Calu3 (cell line): ENCODE data around the gene LAMA2. TPM values are rescaled to one million over a fixed set of nuclear protein-coding genes. Genes with fewer than 3 reads are reported as not detected.

Experiments
- BruUV-seq: library from RNA; stranded (reverse); fragments of 400-500 nt; replicated peaks from 2 replicates; lab custom pipeline; 2021; lab: Mats Ljungman, UMichigan
- CTCF ChIA-PET: fragments of 300-600 bp; sonication (Branson Sonifier 250); formaldehyde crosslinking; loops from one replicate; lab custom pipeline; 2022; ENCODE audit warnings: antibody characterized with exemption; lab: Charles Lee
- DNase-seq: peaks from one replicate; pipeline ENCODE4 v3.0.0; 2022
- H3K27ac Mint-ChIP-seq: one replicate; pipeline ENCODE4 v1.8.0; 2022; ENCODE audit warnings: mixed read lengths; ENCODE audit not compliant: unreplicated experiment
- H3K27me3 Mint-ChIP-seq: one replicate; pipeline ENCODE4 v1.8.0; 2022; ENCODE audit warnings: mixed read lengths; ENCODE audit not compliant: unreplicated experiment
- H3K36me3 Mint-ChIP-seq: one replicate; pipeline ENCODE4 v1.8.0; 2022; ENCODE audit warnings: mild to moderate bottlenecking, moderate library complexity, mixed read lengths; ENCODE audit not compliant: insufficient read depth, unreplicated experiment
- H3K4me1 Mint-ChIP-seq: one replicate; pipeline ENCODE4 v1.8.0; 2022; ENCODE audit warnings: mild to moderate bottlenecking, low read depth, mixed read lengths; ENCODE audit not compliant: unreplicated experiment
- H3K4me3 Mint-ChIP-seq: one replicate; pipeline ENCODE4 v1.8.0; 2022; ENCODE audit warnings: mild to moderate bottlenecking, low read depth, moderate library complexity, mixed read lengths; ENCODE audit not compliant: unreplicated experiment
- H3K9me3 Mint-ChIP-seq: one replicate; pipeline ENCODE4 v1.8.0; 2022; ENCODE audit warnings: low read depth, mixed read lengths; ENCODE audit not compliant: unreplicated experiment
- intact Hi-C: fragments of 100-400 bp; cut with micrococcal nuclease; formaldehyde crosslinking; loops from one replicate; pipeline ENCODE4 v1.10.0; 2022; ENCODE audit not compliant: unreplicated experiment
- total RNA-seq: library from RNA; stranded (reverse); gene quantifications from 2 replicates; pipeline ENCODE4 v1.2.3, GENCODE V29; 2022
- TF ChIP-seq, protein P1 (sequence below): fragments of 200-600 bp; IDR thresholded peaks from one replicate; pipeline ENCODE4 v1.8.0; 2022; ENCODE audit warnings: antibody characterized with exemption; ENCODE audit not compliant: unreplicated experiment

The LAMA2 gene
- total RNA-seq, 1 experiment from 2014 or later: 0.80 TPM

DNA sequence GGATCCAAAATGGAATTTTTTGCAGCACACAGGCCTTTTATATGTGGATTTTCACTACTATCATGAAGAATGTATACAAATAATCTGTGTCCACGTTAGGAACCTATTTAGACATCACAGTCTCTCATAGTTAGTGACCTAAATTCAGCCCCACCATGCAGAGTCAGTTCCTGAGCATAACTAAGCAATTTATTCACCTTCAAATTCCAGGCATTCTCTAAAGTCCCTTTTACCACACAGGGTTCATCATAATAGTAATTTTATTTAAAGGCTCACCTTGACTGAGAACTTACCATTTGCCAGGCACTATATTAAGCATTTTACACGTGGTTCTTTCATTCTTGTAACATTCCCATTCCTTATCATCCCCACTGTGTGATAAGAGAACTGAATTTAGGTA lies 473.2 kb downstream of the LAMA2 start:
- intact Hi-C loops: no loop called here
- Mint-ChIP-seq H3K4me3 (no peak overlapping the region), H3K27ac (no peak overlapping the region), H3K4me1 (peaks cover 9% of the 10 kb centered on the region), H3K36me3 (no peaks in the 10 kb centered on the region), H3K27me3 (no peaks in the 10 kb centered on the region), H3K9me3 (no peaks in the 10 kb centered on the region)
- no peak for DNase-seq
- CTCF ChIA-PET: no interaction called here
- TF ChIP-seq, protein P1, sequence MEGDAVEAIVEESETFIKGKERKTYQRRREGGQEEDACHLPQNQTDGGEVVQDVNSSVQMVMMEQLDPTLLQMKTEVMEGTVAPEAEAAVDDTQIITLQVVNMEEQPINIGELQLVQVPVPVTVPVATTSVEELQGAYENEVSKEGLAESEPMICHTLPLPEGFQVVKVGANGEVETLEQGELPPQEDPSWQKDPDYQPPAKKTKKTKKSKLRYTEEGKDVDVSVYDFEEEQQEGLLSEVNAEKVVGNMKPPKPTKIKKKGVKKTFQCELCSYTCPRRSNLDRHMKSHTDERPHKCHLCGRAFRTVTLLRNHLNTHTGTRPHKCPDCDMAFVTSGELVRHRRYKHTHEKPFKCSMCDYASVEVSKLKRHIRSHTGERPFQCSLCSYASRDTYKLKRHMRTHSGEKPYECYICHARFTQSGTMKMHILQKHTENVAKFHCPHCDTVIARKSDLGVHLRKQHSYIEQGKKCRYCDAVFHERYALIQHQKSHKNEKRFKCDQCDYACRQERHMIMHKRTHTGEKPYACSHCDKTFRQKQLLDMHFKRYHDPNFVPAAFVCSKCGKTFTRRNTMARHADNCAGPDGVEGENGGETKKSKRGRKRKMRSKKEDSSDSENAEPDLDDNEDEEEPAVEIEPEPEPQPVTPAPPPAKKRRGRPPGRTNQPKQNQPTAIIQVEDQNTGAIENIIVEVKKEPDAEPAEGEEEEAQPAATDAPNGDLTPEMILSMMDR: no peak
- BruUV-seq: no TSS peak

DNA sequence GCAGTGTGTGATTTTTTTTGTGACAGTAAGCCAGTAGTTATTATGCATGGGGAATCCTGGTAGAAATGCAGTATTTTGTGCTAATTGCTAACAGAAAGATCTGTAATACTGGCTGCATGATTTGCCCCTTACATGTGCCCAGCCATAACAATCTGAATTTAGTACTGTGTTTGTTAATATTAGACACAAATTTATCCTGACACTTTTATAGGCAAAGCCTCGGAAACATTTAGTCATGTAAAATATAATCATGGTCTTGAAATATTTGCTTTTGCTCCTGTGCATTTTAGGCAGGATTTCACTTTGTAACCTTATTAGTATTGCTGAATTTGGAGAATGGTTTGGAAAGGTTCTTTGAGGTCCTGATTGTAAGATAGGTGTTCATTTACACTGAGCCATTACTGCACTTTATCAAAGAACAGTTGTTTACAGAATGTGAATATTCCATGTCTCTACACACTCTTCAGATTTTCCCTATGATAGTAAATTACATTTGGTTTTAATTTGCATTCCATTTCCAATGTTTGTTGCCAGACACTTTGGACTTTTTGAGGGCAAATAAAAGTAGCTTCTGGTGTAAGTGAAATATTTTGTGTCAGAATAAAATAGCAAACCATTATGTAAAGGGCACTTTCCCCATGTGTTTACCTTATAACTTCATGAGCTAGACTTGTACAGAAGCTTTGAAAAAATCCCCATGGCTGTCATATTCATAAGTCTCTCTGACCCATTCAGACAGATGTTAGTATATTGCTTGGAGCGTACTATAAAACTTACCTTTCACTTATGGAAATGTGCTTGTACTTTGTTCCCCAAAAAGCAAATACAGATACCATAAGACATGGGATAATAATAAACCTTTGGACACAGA lies 477.1 kb downstream of the LAMA2 start:
- no peak for DNase-seq
- TF ChIP-seq, protein P1: no peak
- Mint-ChIP-seq H3K4me1 (no peaks in the 10 kb centered on the region), H3K9me3 (no peaks in the 10 kb centered on the region), H3K27ac (no peak overlapping the region), H3K4me3 (no peak overlapping the region), H3K36me3 (no peaks in the 10 kb centered on the region), H3K27me3 (no peaks in the 10 kb centered on the region)
- CTCF ChIA-PET: no interaction called here
- no TSS peak for BruUV-seq
- intact Hi-C loops: no loop called here

DNA sequence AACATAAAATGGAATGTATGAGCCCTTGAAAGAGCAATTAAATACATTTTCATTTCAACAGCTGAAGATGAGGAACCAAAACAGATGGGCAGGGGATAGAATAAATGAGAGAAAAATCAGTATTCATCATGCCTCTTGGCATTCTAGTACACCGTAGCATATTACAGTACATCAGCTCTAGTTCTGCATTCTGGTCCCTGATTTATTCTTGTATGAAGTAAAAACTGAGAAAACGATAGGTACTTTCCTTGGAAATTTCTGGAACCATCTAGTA lies 477.7 kb downstream of the LAMA2 start:
- H3K4me3 Mint-ChIP-seq: no peak overlapping the region
- no peaks in the 10 kb centered on the region for H3K4me1 Mint-ChIP-seq
- BruUV-seq: no TSS peak
- no peaks in the 10 kb centered on the region for H3K9me3 Mint-ChIP-seq
- H3K27me3 Mint-ChIP-seq: no peaks in the 10 kb centered on the region
- no peak overlapping the region for H3K27ac Mint-ChIP-seq
- TF ChIP-seq, protein P1: no peak
- H3K36me3 Mint-ChIP-seq: no peaks in the 10 kb centered on the region
- no peak for DNase-seq
- intact Hi-C loops: no loop called here
- CTCF ChIA-PET: no interaction called here

DNA sequence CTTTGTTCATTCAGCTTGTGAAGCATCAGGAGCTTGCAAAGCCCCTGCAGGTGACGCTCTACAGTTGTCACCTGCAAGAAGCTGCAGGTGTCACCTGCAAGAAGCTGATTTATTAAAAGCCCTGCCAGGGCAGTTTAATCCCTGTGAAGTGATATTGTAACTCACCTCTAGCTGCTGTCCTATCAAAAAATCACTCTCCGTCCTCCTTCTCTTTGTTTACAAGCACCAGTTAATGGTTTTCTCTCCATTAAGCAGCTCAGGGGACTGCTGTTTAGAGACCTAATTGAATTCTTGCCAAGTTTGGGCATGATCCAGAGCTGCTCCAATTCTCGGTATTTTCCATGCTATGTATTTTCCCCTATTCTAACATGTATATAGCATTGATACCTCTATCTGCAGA lies 481.1 kb downstream of the LAMA2 start:
- no peak for DNase-seq
- Mint-ChIP-seq H3K4me3 (no peak overlapping the region), H3K27ac (no peak overlapping the region), H3K9me3 (no peaks in the 10 kb centered on the region), H3K27me3 (no peaks in the 10 kb centered on the region), H3K36me3 (no peaks in the 10 kb centered on the region), H3K4me1 (no peaks in the 10 kb centered on the region)
- TF ChIP-seq, protein P1: no peak
- no TSS peak for BruUV-seq
- intact Hi-C loops: no loop called here
- CTCF ChIA-PET: no interaction called here
